ENCODE results near the gene ITGB5. TPM values are rescaled to one million over a fixed set of nuclear protein-coding genes. Genes with fewer than 3 reads are reported as not detected.
A peak's percentile ranks its signal among the peaks of the same experiment; 100 is the strongest.

ITGB5 gene
- total RNA-seq, 1 donor from 2014 or later, result 161 TPM

DNA sequence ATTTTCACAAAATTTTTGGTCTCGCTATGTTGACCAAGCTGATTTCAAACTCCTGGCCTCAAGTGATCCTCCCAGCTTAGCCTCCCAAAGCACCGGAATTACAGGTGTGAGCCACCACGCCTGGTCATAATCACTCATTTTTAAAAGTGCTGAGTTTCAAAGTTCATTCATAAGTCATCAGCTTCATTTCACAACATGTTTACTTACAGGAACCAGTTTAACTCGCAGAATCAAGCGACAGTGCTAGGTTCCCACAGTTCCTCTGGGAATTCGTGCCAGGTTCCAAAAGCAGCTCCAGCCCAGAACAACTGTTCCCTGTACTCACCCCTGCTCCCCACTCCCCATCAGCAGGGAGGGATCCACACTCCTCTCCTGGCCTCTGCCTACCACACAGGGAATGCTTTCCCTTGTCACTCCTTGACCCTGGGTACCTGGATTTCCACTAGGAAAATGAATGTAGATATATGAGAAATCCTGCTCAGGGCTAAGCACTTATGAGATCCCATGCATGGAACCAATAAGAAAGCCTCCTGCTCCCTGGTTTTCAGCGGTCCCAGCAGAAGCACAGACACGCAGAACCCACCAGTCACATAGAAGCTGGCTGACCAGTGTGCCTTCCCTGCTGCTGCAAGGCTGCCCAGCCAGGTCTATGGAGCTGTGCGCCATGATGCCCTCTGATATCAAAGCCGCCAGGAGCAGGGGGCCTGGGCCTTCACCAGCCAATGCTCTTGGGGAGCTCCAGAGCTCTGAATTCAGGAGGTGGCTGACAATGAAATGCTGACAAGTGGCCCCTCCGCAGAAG is 72.3 kb downstream of the ITGB5 start:
- DNase-seq (ENCODE audit: low read depth, low spot score), result no peak

- DNase-seq (ENCODE audit: low read depth, low spot score), result no peak
These were observed 73.6 kb downstream of the ITGB5 start for GRCh38 chr3:124813541-124813940.

GRCh38 chr3:124812291-124813265 is 74.6 kb downstream of the ITGB5 start:
- DNase-seq (ENCODE audit: low read depth, low spot score), result no peak

DNA sequence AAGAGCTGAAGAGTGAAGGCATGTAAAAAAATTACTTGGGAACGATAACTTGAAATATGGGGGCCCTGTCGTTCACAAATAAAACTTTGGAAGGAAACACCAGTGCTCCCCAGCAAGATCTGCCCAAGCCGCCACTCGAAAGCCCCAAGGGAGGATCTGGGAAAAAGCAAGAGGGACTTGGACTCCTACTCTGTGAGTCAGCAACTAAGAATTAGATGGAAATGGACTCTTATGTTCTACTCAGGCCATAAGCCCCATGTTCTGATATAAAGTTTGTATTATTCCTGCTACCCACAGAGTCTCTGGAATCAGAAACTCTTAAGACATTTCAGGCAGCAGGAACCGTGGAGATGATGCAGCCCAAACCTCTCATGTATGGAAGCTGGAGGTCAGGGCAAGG is 75.7 kb downstream of the ITGB5 start:
- no peak for DNase-seq (ENCODE audit: low read depth, low spot score)

DNA sequence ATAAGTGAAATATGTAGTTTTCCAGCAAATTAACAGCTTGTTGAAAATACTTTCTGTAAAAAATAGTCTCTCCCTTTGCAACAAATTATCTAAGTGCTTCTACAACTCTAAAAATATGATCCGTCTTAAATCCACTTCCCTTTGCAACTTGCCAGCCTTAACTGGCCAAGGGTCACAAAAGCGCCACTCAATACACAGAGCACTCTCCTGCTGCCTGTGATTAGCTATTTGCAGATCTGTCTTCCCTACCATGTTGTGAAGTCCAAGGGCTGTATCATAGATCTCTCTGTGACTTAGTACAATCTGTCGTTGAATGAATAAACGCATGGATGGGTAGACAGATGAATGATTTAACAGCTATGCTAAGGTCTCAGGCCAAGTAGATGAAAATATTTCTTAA is 76.2 kb downstream of the ITGB5 start:
- no peak for DNase-seq (ENCODE audit: low read depth, low spot score)

- no peak for DNase-seq (ENCODE audit: low read depth, low spot score)
These were observed 78.1 kb downstream of the ITGB5 start for GRCh38 chr3:124809039-124809438.

DNA sequence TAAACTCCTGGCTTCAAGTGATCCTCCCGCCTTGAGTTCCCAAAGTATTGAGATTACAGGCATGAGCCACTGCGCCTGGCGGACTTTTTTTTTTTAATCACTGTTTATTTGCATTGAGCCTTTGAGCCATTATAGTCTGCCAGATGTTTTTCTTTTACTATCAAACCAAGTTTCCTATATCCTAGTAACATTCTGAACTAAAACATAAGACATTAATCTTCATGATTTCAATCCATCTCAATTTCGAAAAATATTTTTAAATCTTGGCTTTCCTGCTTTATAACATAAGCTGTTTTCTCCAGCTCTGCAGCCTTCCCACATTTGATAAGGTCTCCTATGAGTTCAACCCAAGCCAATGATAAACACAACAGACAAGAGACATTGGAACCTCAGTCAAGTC is 81.5 kb downstream of the ITGB5 start:
- no peak for DNase-seq (ENCODE audit: low read depth, low spot score)

GRCh38 chr3:124804875-124805274 is 82.3 kb downstream of the ITGB5 start:
- DNase-seq (ENCODE audit: low read depth, low spot score), result no peak

DNA sequence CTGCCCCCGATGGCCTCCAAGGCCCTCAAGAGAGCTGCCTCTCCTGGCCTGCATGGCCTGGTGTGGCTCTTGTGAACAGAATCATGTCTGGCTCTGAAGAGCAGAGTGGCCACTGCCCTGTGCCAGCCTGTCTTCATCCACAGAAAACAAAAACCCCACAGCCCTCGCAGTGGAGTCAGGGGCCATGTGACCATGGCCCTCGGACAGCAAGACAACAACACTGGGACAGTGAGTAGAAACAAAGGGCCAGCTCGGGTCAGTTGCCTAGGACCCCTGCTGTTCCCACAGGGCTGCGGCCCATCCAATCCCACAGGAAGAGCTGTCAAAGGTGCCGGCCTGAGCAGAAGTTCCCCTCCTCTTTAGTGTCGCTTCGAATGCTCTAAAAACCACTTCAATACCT is 84.5 kb downstream of the ITGB5 start:
- no peak for DNase-seq (ENCODE audit: low read depth, low spot score)

GRCh38 chr3:124802061-124802698 is 85.0 kb downstream of the ITGB5 start:
- no peak for DNase-seq (ENCODE audit: low read depth, low spot score)

DNA sequence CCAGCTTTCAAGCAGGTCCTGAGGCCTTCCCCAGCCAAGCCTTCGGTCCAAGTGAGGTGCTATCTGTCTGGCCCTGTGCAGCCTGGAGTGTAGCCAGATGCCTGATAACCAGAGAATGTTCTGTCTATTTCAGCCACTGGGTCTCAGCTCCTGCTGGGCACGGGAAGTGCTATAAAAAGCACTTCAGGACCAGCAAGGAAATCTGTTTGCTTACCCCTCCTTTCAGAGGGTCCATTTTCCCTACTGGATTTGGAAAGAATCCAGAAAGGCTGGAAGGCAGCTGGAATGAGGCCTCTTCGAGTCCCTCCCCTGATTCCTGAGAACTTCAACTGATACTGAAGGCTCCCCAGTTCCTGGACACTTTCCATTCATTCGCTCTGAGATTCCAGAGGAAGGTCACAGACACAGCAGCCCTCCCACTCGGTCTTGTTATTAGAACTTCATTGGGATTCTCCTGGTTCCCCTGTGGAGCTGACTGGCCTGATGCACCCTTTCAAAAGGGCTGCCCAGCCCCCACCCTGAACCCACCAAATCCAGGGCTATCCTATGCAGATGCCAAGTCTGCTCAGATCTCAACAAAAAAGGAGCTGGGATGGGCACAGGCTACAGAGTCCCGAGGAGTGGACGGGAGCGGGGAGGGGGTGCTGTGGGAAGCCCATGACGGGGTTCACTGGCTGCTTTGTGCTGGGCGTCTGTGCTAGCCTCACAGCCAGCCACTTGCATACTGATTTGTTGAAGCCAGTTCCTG is 86.5 kb downstream of the ITGB5 start:
- DNase-seq (ENCODE audit: low read depth, low spot score), result peak; percentile 48

DNA sequence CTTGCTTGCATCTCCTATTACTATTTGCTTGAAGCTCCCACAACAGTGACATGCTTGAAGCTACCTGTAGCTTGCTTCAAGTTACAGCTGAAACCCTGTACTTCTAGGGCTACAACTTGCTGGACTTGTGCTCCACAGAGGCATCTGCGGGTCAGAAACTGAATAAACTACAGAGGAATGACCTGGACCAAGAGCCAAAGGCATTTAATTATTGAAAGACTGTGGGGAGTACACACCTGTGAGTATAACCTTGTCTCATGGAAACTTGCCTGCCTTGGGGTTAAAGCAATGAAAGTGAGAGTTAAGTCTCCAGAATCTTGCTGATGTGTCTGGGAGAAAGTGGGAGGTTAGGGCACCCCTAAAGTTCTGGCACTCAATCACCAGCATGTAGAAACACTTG is 87.1 kb downstream of the ITGB5 start:
- DNase-seq (ENCODE audit: low read depth, low spot score), result no peak

GRCh38 chr3:124799676-124800075 is 87.5 kb downstream of the ITGB5 start:
- DNase-seq (ENCODE audit: low read depth, low spot score), result no peak

GRCh38 chr3:124797426-124797945 is 89.7 kb downstream of the ITGB5 start:
- no peak for DNase-seq (ENCODE audit: low read depth, low spot score)

- no peak for DNase-seq (ENCODE audit: low read depth, low spot score)
These were observed 90.7 kb downstream of the ITGB5 start for GRCh38 chr3:124796477-124796876.

- DNase-seq (ENCODE audit: low read depth, low spot score), result no peak
These were observed 94.0 kb downstream of the ITGB5 start for GRCh38 chr3:124793054-124793739.

GRCh38 chr3:124792341-124793040 is 94.7 kb downstream of the ITGB5 start:
- DNase-seq (ENCODE audit: low read depth, low spot score), result no peak

- no peak for DNase-seq (ENCODE audit: low read depth, low spot score)
These were observed 95.5 kb downstream of the ITGB5 start for GRCh38 chr3:124791639-124792151.

GRCh38 chr3:124791142-124791541 is 96.0 kb downstream of the ITGB5 start:
- DNase-seq (ENCODE audit: low read depth, low spot score), result no peak
